GM12873 (cell line): ENCODE results near the gene DAB2IP.

Experiments
- CTCF ChIP-seq: IDR thresholded peaks from 2 replicates; pipeline ENCODE4 v1.5.1; 2012; ENCODE audit warnings: low read depth, mild to moderate bottlenecking, moderate library complexity, low read length, control low read depth; ENCODE audit not compliant: insufficient read depth; ENCODE audit errors: missing control alignments

Gene DAB2IP

GRCh38 chr9:121694600-121694999, 43.2 kb downstream of the DAB2IP start:
- TF ChIP-seq CTCF = no peak

DNA sequence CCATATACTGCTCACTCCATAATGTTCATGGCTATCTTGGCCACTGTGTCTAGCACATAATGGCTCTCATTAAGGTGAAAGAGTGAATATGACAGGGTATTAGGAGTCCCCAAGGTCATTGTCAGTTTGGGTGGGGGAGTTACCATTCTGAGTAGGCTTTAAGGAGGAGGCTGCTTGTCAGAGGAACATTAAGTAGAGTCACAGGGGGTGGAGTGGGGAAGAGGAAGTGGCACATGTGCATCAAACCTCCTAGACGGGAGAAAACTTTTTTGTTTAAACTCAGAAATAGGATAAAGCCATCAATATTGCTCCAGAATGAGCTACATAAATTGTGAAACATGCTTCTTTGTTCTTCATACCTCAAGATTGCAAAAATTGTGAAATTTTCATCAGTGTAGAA, 45.5 kb downstream of the DAB2IP start:
- no peak for TF ChIP-seq CTCF

GRCh38 chr9:121698627-121699570, 47.5 kb downstream of the DAB2IP start:
- TF ChIP-seq CTCF = no peak

- TF ChIP-seq CTCF = no peak
These were observed 48.2 kb downstream of the DAB2IP start for GRCh38 chr9:121699571-121700164.

DNA sequence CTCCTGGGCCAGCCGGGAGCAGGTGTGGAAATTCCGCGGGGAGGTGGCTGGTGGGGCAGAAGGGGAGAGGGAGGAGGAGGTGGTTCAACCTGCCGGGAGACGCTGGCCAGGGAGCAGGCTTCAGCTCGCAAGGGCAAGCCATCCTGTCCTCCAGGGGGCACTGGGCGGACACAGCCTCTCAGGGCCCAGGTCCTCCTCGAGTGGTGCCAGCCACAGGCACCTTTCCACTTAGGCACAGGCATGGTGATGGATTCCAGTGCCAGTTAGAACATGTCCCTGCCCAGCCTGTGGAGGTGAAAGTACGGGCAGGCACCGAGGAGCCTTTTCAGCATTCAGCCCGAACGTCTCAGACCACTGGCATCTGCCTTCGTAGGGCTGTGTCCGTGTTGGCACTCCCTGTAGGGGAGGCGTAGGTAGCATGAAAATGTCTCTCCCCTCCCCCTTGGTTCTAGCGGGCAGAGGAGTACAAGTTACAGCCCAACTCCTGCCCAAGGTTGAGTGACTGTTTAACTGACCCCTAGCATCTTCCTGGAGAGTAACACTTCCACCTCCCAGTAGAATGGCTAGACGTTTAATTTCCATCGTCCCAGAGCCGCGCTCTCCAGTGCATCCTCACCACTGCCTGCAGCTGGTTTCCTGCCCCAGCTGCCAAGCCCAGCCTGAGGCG, 48.9 kb downstream of the DAB2IP start:
- TF ChIP-seq CTCF = peak; percentile 32

- no peak for TF ChIP-seq CTCF
These were observed 49.5 kb downstream of the DAB2IP start for GRCh38 chr9:121700832-121701419.

DNA sequence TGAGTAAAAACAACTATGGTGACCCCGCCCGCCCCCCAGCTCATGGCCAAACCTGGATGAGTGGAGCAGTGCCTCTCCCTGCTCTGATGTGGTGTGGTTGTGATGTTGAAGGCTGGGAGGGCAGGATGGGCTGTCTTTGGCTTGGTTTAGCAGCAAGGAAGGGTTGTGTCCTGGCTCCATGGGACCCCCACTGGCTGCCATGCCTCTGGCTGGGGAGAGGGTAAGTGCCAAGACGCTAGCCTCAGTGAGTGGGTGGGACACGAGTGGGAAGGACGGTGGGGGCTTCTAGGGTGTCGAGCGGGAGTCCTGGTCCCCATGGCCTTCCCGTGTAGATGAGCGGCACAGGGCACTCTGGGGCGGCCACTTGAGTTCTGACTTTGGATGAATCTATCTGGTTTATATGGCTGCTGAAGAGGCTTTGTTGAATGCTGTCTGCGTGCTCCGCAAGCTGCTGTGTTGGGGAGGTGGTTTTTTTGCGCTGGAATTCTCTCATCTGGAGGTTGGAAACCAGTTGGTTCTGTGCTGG, 50.4 kb downstream of the DAB2IP start:
- no peak for TF ChIP-seq CTCF
